RWPE2 (cell line): ENCODE data around the gene TPM2.

Experiments used
- ATAC-seq: fragments of 200-7000 bp; cut with Tn5 transposase; 3 replicates; pipeline ENCODE4 v1.9.1; 2021; ENCODE audit warnings: low read depth
- DNase-seq: peaks from one replicate; pipeline ENCODE4 v3.0.0-alpha.2; 2020; ENCODE audit warnings: low spot score
- H3K27ac ChIP-seq: fragments of 450-650 bp; 2 replicates; pipeline ENCODE4 v1.5.1; 2017; ENCODE audit warnings: mild to moderate bottlenecking; ENCODE audit not compliant: poor library complexity, severe bottlenecking
- H3K27me3 ChIP-seq: fragments of 250-450 bp; sonication (Bioruptor Pico); 2 replicates; pipeline ENCODE4 v1.5.1; 2021; ENCODE audit warnings: mild to moderate bottlenecking, moderate library complexity; ENCODE audit not compliant: insufficient read depth, poor library complexity, severe bottlenecking
- H3K36me3 ChIP-seq: fragments of 250-450 bp; sonication (Bioruptor Pico); 2 replicates; pipeline ENCODE4 v1.5.1; 2020; ENCODE audit warnings: low read depth, mild to moderate bottlenecking, moderate library complexity
- H3K4me1 ChIP-seq: fragments of 250-450 bp; sonication (Bioruptor Pico); 2 replicates; pipeline ENCODE4 v1.5.1; 2021; ENCODE audit warnings: mild to moderate bottlenecking, moderate library complexity; ENCODE audit not compliant: insufficient read depth, poor library complexity, severe bottlenecking
- H3K4me3 ChIP-seq: fragments of 250-450 bp; sonication (Bioruptor Pico); 2 replicates; pipeline ENCODE4 v1.5.1; 2021; ENCODE audit warnings: mild to moderate bottlenecking, moderate library complexity; ENCODE audit not compliant: severe bottlenecking
- H3K9me3 ChIP-seq: fragments of 250-450 bp; sonication (Bioruptor Pico); 2 replicates; pipeline ENCODE4 v1.5.1; 2021; ENCODE audit warnings: mild to moderate bottlenecking, moderate library complexity; ENCODE audit not compliant: severe bottlenecking
- CTCF ChIP-seq: fragments of 450-650 bp; IDR thresholded peaks from one replicate; pipeline ENCODE4 v1.5.1; 2017; ENCODE audit warnings: mild to moderate bottlenecking, moderate library complexity; ENCODE audit not compliant: poor library complexity, severe bottlenecking

Gene TPM2

GRCh38 chr9:35685506-35685905 lies 4.2 kb downstream of the TPM2 start:
- DNase-seq (no peak), ATAC-seq (no peak)
- peaks cover 11% of the 10 kb centered on the region for H3K4me1 ChIP-seq
- peaks cover 72% of the 10 kb centered on the region for H3K36me3 ChIP-seq
- H3K9me3 ChIP-seq, result no peaks in the 10 kb centered on the region
- TF ChIP-seq CTCF, result no peak
- no peak overlapping the region for H3K4me3 ChIP-seq
- H3K27ac ChIP-seq, result no peak overlapping the region
- no peaks in the 10 kb centered on the region for H3K27me3 ChIP-seq

DNA sequence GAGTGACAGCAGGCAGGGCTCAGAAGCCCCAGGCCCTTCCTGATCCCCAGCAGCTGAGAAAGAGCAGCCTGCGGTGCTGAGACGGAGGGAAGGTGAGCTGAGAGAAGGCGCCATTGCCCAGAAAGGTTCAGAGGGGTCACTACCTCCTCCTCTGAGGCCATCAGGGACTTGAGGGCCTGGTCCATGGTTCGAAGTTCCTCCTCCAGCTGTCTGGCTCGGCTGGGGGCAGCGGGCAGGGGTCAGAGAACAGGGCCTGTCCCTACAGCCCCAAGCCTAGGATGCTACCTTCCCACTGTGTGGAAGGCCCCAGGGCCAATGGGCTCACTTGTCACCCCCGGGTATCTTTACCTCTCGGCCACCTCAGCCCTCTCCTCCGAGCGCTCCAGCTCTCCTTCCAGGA lies 4.8 kb downstream of the TPM2 start:
- H3K4me1 ChIP-seq, result peaks cover 11% of the 10 kb centered on the region
- H3K36me3 ChIP-seq, result peaks cover 78% of the 10 kb centered on the region
- ATAC-seq (no peak), DNase-seq (no peak)
- no peak overlapping the region for H3K4me3 ChIP-seq
- TF ChIP-seq CTCF, result no peak
- H3K27ac ChIP-seq, result no peak overlapping the region
- no peaks in the 10 kb centered on the region for H3K27me3 ChIP-seq
- H3K9me3 ChIP-seq, result no peaks in the 10 kb centered on the region

DNA sequence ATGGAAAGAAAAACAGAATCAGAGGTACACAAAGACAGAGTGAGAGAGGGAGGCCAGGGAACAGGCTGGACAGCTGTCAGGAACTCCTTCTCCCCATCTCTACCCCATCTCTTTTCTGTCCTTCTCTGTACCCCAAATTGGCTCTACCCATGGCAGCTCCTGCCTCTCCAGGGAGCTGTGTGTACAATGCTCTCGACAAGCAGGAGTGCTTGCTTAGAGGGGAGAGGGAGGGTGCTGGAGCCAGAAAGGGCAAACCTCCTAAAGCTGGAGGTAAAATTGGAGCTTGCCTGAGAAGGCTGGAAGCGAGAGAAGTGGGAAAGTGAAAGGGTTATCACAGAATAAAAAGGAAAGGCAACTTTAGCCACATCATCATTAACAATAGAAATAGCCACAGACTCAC lies 6.4 kb downstream of the TPM2 start:
- no peak for ATAC-seq
- H3K27me3 ChIP-seq, result no peaks in the 10 kb centered on the region
- no peak for DNase-seq
- no peak for TF ChIP-seq CTCF
- peaks cover 75% of the 10 kb centered on the region for H3K36me3 ChIP-seq
- peaks cover 10% of the 10 kb centered on the region for H3K4me1 ChIP-seq
- H3K27ac ChIP-seq, result peak overlapping the region; percentile 33
- no peak overlapping the region for H3K4me3 ChIP-seq
- H3K9me3 ChIP-seq, result no peaks in the 10 kb centered on the region

DNA sequence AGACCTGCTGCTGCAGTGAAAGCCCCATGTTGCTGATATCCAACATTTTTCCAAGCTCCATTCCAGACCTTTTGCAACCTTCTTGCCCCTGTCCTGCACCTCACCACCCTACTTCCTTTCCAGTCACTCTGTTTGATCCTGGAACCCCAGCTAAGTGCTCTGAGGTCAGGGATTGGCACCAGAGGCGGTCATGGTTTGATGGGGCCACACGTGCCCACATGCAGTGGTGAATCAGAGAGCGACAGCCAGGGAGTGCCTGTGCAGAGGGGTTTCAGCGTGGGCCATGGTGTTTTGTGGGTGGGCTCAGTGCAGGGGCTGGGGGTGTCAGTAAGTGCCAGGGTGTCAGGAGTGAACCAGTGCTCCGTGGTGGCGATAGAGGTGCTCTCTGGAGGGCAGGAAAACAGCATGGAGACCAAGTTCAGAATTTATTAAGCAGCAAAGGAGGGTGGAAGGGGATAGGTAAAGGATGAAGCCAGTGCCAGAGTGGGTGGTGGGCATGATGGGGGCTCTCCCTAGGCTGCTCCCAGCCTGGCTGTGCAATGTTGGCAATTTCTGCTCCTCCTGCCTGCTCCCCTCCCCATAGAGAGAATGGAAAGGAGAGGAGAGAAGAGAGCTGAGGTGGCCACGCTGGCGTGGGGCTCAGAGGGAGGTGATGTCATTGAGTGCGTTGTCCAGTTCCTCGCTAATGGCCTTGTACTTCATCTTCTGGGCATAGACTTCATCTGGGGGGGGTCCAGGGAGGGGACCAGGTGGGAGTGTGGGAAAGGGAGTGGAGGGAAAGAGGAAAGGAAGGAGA lies 7.0 kb downstream of the TPM2 start:
- Histone ChIP-seq H3K4me1 (peaks cover 4% of the 10 kb centered on the region), H3K27ac (peak overlapping the region; percentile 33), H3K9me3 (no peaks in the 10 kb centered on the region)

More for the DNA sequence above, 7.0 kb downstream of the TPM2 start:
- Histone ChIP-seq H3K4me3 (no peak overlapping the region), H3K27me3 (no peaks in the 10 kb centered on the region), H3K36me3 (peaks cover 69% of the 10 kb centered on the region)
- no peak for TF ChIP-seq CTCF
- ATAC-seq, result peak; percentile 3; the same call in 2 of the 3 replicates
- no peak for DNase-seq
